CD4-positive, alpha-beta T cell (primary cell): ENCODE results near the gene DQX1. TPM values are rescaled to one million over a fixed set of nuclear protein-coding genes. Genes with fewer than 3 reads are reported as not detected.

ENCODE experiments used
- ATAC-seq: fragments of 200-7000 bp; cut with Tn5 transposase; one replicate; pipeline ENCODE4 v1.10.0; 2022; ENCODE audit warnings: mild to moderate bottlenecking; ENCODE audit not compliant: poor library complexity
- CTCF ChIA-PET: fragments of 350-600 bp; sonication (Branson Sonifier 250); formaldehyde crosslinking; loops from one replicate; lab custom pipeline; 2021; ENCODE audit warnings: antibody characterized with exemption, inconsistent platforms; lab: Charles Lee
- POLR2A ChIA-PET: fragments of 350-600 bp; sonication (Branson Sonifier 250); formaldehyde crosslinking; loops from one replicate; lab custom pipeline; 2021; ENCODE audit warnings: antibody characterized with exemption, inconsistent platforms; lab: Charles Lee
- DNase-seq, 14 experiments: peaks; one replicate each; pipeline ENCODE4 v3.0.0-alpha.2; 2013 to 2020; ENCODE audit warnings: mixed read lengths in 2 of 14
- H3K27ac ChIP-seq, 2 donors: one replicate each; pipeline versions ENCODE4 v1.5.1 to v1.7.0; 2013; ENCODE audit warnings: low read length in 2 of 2, low read depth in 1 of 2, mild to moderate bottlenecking in 1 of 2
- H3K27me3 ChIP-seq, 2 experiments: 1 replicate in 1 of 2; 2 replicates in 1 of 2; pipeline versions ENCODE4 v1.6.1 to v1.7.0; 2013; ENCODE audit warnings: low read length in 2 of 2, control low read depth in 1 of 2, mild to moderate bottlenecking in 1 of 2, moderate library complexity in 1 of 2; ENCODE audit not compliant: insufficient read depth in 2 of 2, control insufficient read depth in 1 of 2
- H3K36me3 ChIP-seq: one replicate; pipeline ENCODE4 v1.6.1; 2013; ENCODE audit warnings: low read length, control low read depth; ENCODE audit not compliant: insufficient read depth
- H3K4me1 ChIP-seq: one replicate; pipeline ENCODE4 v1.6.1; 2013; ENCODE audit warnings: low read length, control low read depth; ENCODE audit not compliant: insufficient read depth
- H3K4me3 ChIP-seq: one replicate; pipeline ENCODE4 v1.5.1; 2013; ENCODE audit warnings: mild to moderate bottlenecking, low read length, moderate library complexity
- H3K9me3 ChIP-seq, 2 experiments: 1 replicate in 1 of 2; 2 replicates in 1 of 2; pipeline versions ENCODE4 v1.6.1 to v1.7.0; 2013; ENCODE audit warnings: low read length in 2 of 2, mild to moderate bottlenecking in 2 of 2, control low read depth in 1 of 2, moderate library complexity in 1 of 2; ENCODE audit not compliant: control insufficient read depth in 1 of 2, insufficient read depth in 1 of 2
- H3K27ac Mint-ChIP-seq: one replicate; pipeline ENCODE4 v1.8.0; 2020; ENCODE audit warnings: mixed read lengths
- H3K27me3 Mint-ChIP-seq: one replicate; pipeline ENCODE4 v1.8.0; 2021; ENCODE audit warnings: mixed read lengths
- H3K36me3 Mint-ChIP-seq: one replicate; pipeline ENCODE4 v1.8.0; 2021; ENCODE audit warnings: low read depth, mixed read lengths
- H3K4me1 Mint-ChIP-seq: one replicate; pipeline ENCODE4 v1.8.0; 2021; ENCODE audit warnings: low read depth, mixed read lengths
- H3K4me3 Mint-ChIP-seq: one replicate; pipeline ENCODE4 v1.8.0; 2020; ENCODE audit warnings: mild to moderate bottlenecking, mixed read lengths
- H3K9me3 Mint-ChIP-seq: one replicate; pipeline ENCODE4 v1.8.0; 2020; ENCODE audit warnings: mixed read lengths
- CTCF ChIP-seq: fragments of 200-600 bp; IDR thresholded peaks from one replicate; pipeline ENCODE4 v1.8.0; 2022; ENCODE audit warnings: antibody characterized with exemption, mild to moderate bottlenecking
- intact Hi-C, 2 experiments: fragments of 100-400 bp; cut with DNase I in 1 of 2; cut with micrococcal nuclease in 1 of 2; formaldehyde crosslinking; loops; one replicate each; pipeline versions ENCODE4 v1.15.1 to v1.9.0; 2023 to 2025; cut with DNase I, micrococcal nuclease
- total RNA-seq, 174 experiments: library from RNA in 2 of 174; stranded (reverse) in 2 of 174; gene quantifications; one replicate each; pipeline ENCODE4 v1.2.3 and lab custom pipeline; 2021 to 2026

The DQX1 gene
- total RNA-seq, 2 experiments from 2014 or later: 0.22 TPM; not detected in 1

DNA sequence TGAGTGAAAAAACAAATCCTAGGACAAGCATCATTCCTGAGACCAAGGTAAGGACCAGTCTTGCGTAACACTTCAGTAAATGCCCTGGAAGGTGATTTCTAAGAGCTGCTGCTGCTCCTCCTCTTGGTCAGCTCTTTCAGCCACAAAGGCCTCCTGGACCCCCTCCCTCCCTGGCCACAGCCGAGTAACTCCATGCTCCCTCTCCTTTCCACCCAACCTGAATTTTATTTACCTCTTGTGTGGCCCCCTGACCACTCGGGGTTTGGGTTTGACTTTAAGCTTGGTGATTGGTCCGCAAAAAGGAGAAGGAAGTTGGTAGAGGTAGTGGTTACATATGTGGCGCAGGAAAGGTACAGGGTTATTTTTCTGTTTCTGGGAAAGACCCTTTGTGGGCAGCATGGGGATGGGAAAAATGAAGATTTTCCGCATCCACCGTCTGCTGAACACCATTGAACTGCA, 12.9 kb upstream of the DQX1 start:
- H3K27me3 ChIP-seq: peaks cover 14 to 22% of the 10 kb centered on the region in 2 experiments
- Mint-ChIP-seq H3K4me3 (no peak overlapping the region), H3K27me3 (peaks cover 45% of the 10 kb centered on the region), H3K36me3 (no peaks in the 10 kb centered on the region), H3K9me3 (no peaks in the 10 kb centered on the region), H3K27ac (no peak overlapping the region), H3K4me1 (no peaks in the 10 kb centered on the region)
- intact Hi-C loops: loop anchor here (10.0 kb wide), 2 partner anchors 144 to 714 kb away; partner anchors contain the start of gene STAMBP (in 1 of the 2)
- DNase-seq: no peak
- H3K4me1 ChIP-seq: no peaks in the 10 kb centered on the region
- TF ChIP-seq CTCF: no peak
- no peak for ATAC-seq
- H3K9me3 ChIP-seq: no peaks in the 10 kb centered on the region
- ChIA-PET POLR2A (no interaction called here), CTCF (no interaction called here)
- no peaks in the 10 kb centered on the region for H3K36me3 ChIP-seq
- H3K27ac ChIP-seq: no peak overlapping the region
- H3K4me3 ChIP-seq: no peak overlapping the region

- ATAC-seq (no peak), DNase-seq (no peak)
- Histone ChIP-seq H3K36me3 (peaks cover 10% of the 10 kb centered on the region), H3K4me1 (no peaks in the 10 kb centered on the region), H3K27ac (no peak overlapping the region), H3K27me3 (peaks cover 14 to 18% of the 10 kb centered on the region in 2 experiments), H3K4me3 (no peak overlapping the region), H3K9me3 (no peaks in the 10 kb centered on the region)
- ChIA-PET POLR2A (no interaction called here), CTCF (no interaction called here)
- Mint-ChIP-seq H3K4me3 (no peak overlapping the region), H3K36me3 (peaks cover 4% of the 10 kb centered on the region), H3K27me3 (peaks cover 32% of the 10 kb centered on the region), H3K9me3 (no peaks in the 10 kb centered on the region), H3K27ac (no peak overlapping the region), H3K4me1 (peaks cover 4% of the 10 kb centered on the region)
- TF ChIP-seq CTCF: no peak
- intact Hi-C loops: loop anchor here (10.0 kb wide), 2 partner anchors 142 to 712 kb away; partner anchors contain the start of gene STAMBP (in 1 of the 2)
These were observed 11.1 kb upstream of the DQX1 start for GRCh38 chr2:74537140-74537539.

DNA sequence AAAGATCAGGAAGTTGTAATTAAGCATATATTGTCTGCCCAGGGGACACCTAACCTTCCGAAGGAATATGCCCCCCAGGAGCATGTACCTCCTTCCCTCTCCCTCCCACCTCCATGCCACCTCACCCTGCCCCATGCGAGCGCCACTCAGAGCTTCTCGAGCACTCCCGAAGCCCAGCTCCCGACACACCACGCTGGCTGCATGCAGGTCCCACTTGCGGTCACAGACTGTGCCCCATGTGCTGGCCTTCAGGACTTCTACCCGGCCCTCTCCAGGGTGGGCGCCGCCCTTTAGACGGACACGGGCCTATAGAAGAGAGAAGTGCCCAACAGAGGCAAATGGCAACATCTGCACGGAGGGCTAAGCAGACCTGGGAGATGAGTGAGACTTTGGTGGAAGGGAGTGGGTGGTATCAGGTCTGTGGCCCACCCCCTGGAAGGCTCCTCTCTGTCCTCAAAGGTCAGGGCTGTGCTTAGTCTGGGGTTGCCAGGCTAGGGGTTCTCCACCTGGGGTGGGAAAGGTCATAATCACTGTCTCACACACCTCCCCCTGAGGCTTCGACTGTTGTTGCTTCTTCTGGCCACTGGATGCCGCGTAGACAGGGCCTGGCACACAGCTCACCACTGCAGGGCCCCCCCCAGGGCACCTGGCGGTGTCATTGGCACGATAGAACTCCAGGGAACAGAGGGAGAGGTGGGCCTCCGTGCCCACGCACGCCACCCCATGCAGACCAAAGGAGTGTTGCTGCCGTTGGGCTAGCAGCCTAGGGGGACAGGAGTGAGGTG, 10.3 kb upstream of the DQX1 start:
- CTCF ChIA-PET: no interaction called here
- TF ChIP-seq CTCF: no peak
- Mint-ChIP-seq H3K36me3 (peaks cover 6% of the 10 kb centered on the region), H3K27me3 (peaks cover 29% of the 10 kb centered on the region), H3K9me3 (no peaks in the 10 kb centered on the region), H3K4me3 (no peak overlapping the region), H3K27ac (no peak overlapping the region), H3K4me1 (peaks cover 10% of the 10 kb centered on the region)
- Histone ChIP-seq H3K9me3 (no peaks in the 10 kb centered on the region), H3K27ac (no peak overlapping the region), H3K4me3 (no peak overlapping the region), H3K36me3 (peaks cover 11% of the 10 kb centered on the region), H3K4me1 (peaks cover 5% of the 10 kb centered on the region), H3K27me3 (peaks cover 14 to 18% of the 10 kb centered on the region in 2 experiments)
- POLR2A ChIA-PET: no interaction called here
- no peak for DNase-seq
- intact Hi-C loops: loop anchor here (10.0 kb wide), 2 partner anchors 142 to 712 kb away; partner anchors contain the start of gene STAMBP (in 1 of the 2)
- no peak for ATAC-seq
